IMR-90 (cell line): Measurements from ENCODE around the gene UGT1A4.

Experiments used
- BHLHE40 ChIP-seq: fragments of 150-350 bp; IDR thresholded peaks from 2 replicates; pipeline ENCODE4 v1.6.1; 2016; ENCODE audit warnings: mild to moderate bottlenecking, low read depth, low read length
- CEBPB ChIP-seq: IDR thresholded peaks from 2 replicates; pipeline ENCODE4 v1.6.1; 2012; ENCODE audit warnings: low read depth, low read length, improper control_type of control experiment
- FOS ChIP-seq: fragments of 150-350 bp; IDR thresholded peaks from 2 replicates; pipeline ENCODE4 v1.6.1; 2016; ENCODE audit warnings: low read depth, low read length
- MAFK ChIP-seq: IDR thresholded peaks from 2 replicates; pipeline ENCODE4 v1.6.1; 2012; ENCODE audit warnings: low read depth, low read length, improper control_type of control experiment
- MXI1 ChIP-seq: IDR thresholded peaks from 2 replicates; pipeline ENCODE4 v1.6.1; 2012; ENCODE audit warnings: low read depth, mild to moderate bottlenecking, low read length, moderate library complexity, borderline replicate concordance
- POLR2A ChIP-seq: IDR thresholded peaks from 2 replicates; pipeline ENCODE4 v1.6.1; 2012; ENCODE audit warnings: mild to moderate bottlenecking, low read depth, low read length
- RAD21 ChIP-seq: IDR thresholded peaks from 2 replicates; pipeline ENCODE4 v1.6.1; 2012; ENCODE audit warnings: low read length, improper control_type of control experiment
- RCOR1 ChIP-seq: IDR thresholded peaks from 2 replicates; pipeline ENCODE4 v1.6.1; 2012; ENCODE audit warnings: mild to moderate bottlenecking, low read length, improper control_type of control experiment; ENCODE audit not compliant: insufficient replicate concordance
- TF ChIP-seq, protein P1 (sequence below): conservative IDR thresholded peaks from 2 replicates; pipeline ENCODE4 v1.5.1; 2012; ENCODE audit warnings: mild to moderate bottlenecking, low read depth, low read length, improper control_type of control experiment
- TF ChIP-seq, protein P2 (sequence below): fragments of 150-350 bp; IDR thresholded peaks from 2 replicates; pipeline ENCODE4 v1.6.1; 2016; ENCODE audit warnings: low read depth, mild to moderate bottlenecking, low read length, moderate library complexity, borderline replicate concordance
- TF ChIP-seq, protein P3 (sequence below): fragments of 150-350 bp; IDR thresholded peaks from 2 replicates; pipeline ENCODE4 v1.6.1; 2017; ENCODE audit warnings: mild to moderate bottlenecking, antibody characterized with exemption, low read length, low read depth

DNA sequence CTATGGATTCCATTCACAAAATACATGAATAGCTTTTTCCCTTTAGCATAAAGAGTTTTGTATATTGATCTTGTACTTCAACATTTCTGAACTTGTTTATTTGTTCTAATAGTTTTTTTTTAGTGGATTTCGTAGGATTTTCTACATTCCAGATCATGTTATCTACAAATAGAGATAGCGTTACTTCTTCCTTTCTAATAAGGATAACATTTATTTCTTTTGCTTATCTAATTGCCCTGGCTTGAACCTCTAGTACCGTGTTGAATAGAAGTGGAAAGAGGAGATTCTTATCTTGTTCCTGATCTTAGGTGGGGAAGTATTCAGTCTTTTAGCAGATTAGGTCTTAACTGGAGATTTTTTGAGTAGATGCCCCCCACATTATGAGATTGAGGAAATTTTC lies 16.3 kb upstream of the UGT1A4 start:
- TF ChIP-seq, protein P1, sequence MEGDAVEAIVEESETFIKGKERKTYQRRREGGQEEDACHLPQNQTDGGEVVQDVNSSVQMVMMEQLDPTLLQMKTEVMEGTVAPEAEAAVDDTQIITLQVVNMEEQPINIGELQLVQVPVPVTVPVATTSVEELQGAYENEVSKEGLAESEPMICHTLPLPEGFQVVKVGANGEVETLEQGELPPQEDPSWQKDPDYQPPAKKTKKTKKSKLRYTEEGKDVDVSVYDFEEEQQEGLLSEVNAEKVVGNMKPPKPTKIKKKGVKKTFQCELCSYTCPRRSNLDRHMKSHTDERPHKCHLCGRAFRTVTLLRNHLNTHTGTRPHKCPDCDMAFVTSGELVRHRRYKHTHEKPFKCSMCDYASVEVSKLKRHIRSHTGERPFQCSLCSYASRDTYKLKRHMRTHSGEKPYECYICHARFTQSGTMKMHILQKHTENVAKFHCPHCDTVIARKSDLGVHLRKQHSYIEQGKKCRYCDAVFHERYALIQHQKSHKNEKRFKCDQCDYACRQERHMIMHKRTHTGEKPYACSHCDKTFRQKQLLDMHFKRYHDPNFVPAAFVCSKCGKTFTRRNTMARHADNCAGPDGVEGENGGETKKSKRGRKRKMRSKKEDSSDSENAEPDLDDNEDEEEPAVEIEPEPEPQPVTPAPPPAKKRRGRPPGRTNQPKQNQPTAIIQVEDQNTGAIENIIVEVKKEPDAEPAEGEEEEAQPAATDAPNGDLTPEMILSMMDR: no peak
- TF ChIP-seq POLR2A (no peak), MAFK (no peak), RAD21 (no peak), RCOR1 (no peak), FOS (no peak), BHLHE40 (no peak), CEBPB (no peak), MXI1 (no peak)
- TF ChIP-seq, protein P2, sequence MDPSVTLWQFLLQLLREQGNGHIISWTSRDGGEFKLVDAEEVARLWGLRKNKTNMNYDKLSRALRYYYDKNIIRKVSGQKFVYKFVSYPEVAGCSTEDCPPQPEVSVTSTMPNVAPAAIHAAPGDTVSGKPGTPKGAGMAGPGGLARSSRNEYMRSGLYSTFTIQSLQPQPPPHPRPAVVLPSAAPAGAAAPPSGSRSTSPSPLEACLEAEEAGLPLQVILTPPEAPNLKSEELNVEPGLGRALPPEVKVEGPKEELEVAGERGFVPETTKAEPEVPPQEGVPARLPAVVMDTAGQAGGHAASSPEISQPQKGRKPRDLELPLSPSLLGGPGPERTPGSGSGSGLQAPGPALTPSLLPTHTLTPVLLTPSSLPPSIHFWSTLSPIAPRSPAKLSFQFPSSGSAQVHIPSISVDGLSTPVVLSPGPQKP: no peak
- TF ChIP-seq, protein P3, sequence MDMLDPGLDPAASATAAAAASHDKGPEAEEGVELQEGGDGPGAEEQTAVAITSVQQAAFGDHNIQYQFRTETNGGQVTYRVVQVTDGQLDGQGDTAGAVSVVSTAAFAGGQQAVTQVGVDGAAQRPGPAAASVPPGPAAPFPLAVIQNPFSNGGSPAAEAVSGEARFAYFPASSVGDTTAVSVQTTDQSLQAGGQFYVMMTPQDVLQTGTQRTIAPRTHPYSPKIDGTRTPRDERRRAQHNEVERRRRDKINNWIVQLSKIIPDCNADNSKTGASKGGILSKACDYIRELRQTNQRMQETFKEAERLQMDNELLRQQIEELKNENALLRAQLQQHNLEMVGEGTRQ: no peak
